ENCODE data around the gene TOR1AIP1.

- TF ChIP-seq ZNF274 (IDR thresholded peaks at IDR 0.05; ENCODE audit: low read depth, low read length): no peak
- TF ChIP-seq YY1 (IDR thresholded peaks at IDR 0.05; ENCODE audit: insufficient read depth, insufficient read length): peak; percentile 10
Measured at GRCh38 chr1:179877586-179878265, 4.4 kb upstream of the TOR1AIP1 start, which contains the start of gene TOR1AIP2.

Data from NT2/D1 (cell line).